ENCODE data around the gene SAFB. TPM values are rescaled to one million over a fixed set of nuclear protein-coding genes. Genes with fewer than 3 reads are reported as not detected.
A peak's percentile ranks its signal among the peaks of the same experiment; 100 is the strongest.

SAFB gene
- total RNA-seq, 1 donor from 2014 or later: 127 TPM

DNA sequence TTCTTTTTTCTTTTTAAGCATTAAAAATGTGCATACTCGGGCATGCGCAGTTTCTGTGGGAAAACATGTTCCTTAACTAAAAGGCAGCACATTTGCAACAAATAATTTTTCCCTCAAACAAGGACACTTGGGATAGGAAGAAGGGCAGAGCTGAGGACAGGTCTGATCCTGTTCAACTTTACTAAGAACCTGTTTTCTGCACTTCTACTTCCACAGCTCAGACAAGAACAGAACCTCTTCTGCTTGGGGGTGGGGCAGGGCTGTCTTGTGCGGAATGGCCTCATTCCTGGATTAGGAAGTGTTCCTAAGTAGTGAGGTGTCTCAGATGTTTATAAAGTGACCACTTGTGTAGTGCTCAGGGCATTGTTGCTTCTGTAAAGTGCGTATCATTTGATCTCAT, 18.3 kb downstream of the SAFB start:
- Mint-ChIP-seq H3K4me3 (no peak overlapping the region), H3K27me3 (no peaks in the 10 kb centered on the region), H3K27ac (peak overlapping the region; percentile 22), H3K36me3 (peaks cover 18% of the 10 kb centered on the region), H3K4me1 (ENCODE audit: unreplicated experiment) (peaks cover 4% of the 10 kb centered on the region), H3K9me3 (no peaks in the 10 kb centered on the region)
- TF ChIP-seq, protein P1, sequence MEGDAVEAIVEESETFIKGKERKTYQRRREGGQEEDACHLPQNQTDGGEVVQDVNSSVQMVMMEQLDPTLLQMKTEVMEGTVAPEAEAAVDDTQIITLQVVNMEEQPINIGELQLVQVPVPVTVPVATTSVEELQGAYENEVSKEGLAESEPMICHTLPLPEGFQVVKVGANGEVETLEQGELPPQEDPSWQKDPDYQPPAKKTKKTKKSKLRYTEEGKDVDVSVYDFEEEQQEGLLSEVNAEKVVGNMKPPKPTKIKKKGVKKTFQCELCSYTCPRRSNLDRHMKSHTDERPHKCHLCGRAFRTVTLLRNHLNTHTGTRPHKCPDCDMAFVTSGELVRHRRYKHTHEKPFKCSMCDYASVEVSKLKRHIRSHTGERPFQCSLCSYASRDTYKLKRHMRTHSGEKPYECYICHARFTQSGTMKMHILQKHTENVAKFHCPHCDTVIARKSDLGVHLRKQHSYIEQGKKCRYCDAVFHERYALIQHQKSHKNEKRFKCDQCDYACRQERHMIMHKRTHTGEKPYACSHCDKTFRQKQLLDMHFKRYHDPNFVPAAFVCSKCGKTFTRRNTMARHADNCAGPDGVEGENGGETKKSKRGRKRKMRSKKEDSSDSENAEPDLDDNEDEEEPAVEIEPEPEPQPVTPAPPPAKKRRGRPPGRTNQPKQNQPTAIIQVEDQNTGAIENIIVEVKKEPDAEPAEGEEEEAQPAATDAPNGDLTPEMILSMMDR (conservative IDR thresholded peaks at IDR 0.05): no peak
- DNase-seq (ENCODE audit: extremely low spot score, unreplicated experiment): no peak

DNA sequence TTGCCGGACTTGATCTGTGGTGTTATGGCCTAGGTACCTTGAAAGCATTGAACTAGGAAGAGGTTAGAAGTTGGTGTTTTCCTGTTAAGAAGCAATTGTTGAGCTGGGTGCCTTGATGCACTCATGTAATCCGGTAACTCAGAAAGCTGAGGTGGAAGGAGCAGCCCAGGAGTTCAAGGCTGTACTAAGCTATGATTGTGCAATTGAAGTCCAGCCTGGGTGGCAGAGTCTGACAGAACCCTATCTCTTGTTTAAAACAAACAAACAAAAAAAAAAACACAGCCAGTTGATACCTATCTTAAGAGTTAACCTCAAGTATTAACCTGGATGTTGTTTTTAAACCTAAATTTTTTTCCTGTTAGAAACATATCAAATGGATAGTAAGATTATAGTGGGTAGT, 19.3 kb downstream of the SAFB start:
- no peaks in the 10 kb centered on the region for H3K9me3 Mint-ChIP-seq
- H3K27me3 Mint-ChIP-seq: no peaks in the 10 kb centered on the region
- H3K27ac Mint-ChIP-seq: no peak overlapping the region
- peaks cover 28% of the 10 kb centered on the region for H3K36me3 Mint-ChIP-seq
- peaks cover 4% of the 10 kb centered on the region for H3K4me1 Mint-ChIP-seq (ENCODE audit: unreplicated experiment)
- no peak for DNase-seq (ENCODE audit: extremely low spot score, unreplicated experiment)
- TF ChIP-seq, protein P1 (conservative IDR thresholded peaks at IDR 0.05): no peak
- H3K4me3 Mint-ChIP-seq: no peak overlapping the region

DNA sequence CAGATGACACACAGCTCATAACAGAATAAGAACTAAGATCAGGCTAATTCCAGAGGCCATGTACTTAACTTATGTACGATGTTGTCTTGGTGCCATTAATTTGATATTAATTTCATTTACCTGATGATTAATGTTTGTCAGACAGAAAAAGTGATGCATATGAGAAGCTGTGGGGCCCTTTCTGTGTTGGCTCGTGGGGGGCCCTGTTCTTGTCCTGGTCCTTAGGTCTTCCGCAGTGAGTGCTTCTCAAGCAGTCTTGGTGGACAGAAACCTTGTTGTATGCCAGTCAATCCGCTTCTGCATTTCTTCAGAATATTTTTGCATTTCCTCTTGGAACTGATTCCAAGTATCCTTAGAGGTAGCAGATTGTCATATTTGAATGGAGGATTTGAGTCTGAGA, 20.2 kb downstream of the SAFB start:
- Mint-ChIP-seq H3K4me3 (no peak overlapping the region), H3K36me3 (peaks cover 30% of the 10 kb centered on the region)

DNA sequence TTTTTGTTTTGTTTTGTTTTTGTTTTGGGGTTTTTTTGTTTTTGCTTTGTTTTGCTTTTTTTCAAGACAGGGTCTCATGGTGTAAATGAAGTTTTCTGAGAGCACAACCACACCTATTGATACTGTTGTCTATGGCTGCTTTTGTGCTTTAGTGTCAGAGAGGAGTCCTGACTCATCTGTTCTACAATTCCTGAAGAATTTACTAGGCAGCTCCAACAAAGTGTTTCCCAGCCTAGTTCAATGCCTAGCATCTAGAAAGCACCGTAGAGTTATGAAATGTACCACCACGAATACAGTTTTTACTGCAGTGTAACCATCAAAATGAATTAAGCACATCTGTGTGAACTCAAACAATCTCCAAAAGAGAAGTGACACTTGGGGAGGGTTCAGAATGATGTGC, 21.2 kb downstream of the SAFB start:
- H3K4me3 Mint-ChIP-seq: no peak overlapping the region
- no peaks in the 10 kb centered on the region for H3K27me3 Mint-ChIP-seq
- H3K36me3 Mint-ChIP-seq: peaks cover 30% of the 10 kb centered on the region
- no peak for DNase-seq (ENCODE audit: extremely low spot score, unreplicated experiment)
- no peaks in the 10 kb centered on the region for H3K9me3 Mint-ChIP-seq
- no peak overlapping the region for H3K27ac Mint-ChIP-seq
- peaks cover 4% of the 10 kb centered on the region for H3K4me1 Mint-ChIP-seq (ENCODE audit: unreplicated experiment)
- TF ChIP-seq, protein P1 (conservative IDR thresholded peaks at IDR 0.05): no peak

More for the DNA sequence above, 20.2 kb downstream of the SAFB start:
- no peak for DNase-seq (ENCODE audit: extremely low spot score, unreplicated experiment)
- Mint-ChIP-seq H3K4me1 (ENCODE audit: unreplicated experiment) (peaks cover 4% of the 10 kb centered on the region), H3K27ac (no peak overlapping the region), H3K9me3 (no peaks in the 10 kb centered on the region), H3K27me3 (no peaks in the 10 kb centered on the region)
- TF ChIP-seq, protein P1 (conservative IDR thresholded peaks at IDR 0.05): no peak

DNA sequence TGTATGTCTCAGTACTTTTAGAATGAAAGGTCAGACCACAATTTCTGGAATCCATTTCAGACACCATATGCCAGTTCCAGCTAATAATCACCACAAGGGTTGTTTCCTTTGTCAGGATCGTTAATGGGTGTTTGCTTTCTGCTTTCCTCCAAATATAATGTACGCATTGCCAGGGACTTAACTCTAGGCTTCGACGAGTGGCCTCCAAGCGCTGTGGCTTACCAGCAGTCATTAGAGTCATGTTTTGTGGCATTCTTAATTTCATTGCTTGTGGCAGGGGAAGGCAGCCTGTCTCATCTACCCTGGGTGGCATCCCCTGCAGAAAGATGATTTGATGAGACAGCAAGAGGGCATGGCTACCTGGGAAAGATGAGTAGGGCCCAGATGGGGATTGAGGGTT, 22.5 kb downstream of the SAFB start:
- Mint-ChIP-seq H3K27me3 (no peaks in the 10 kb centered on the region), H3K4me3 (no peak overlapping the region), H3K27ac (no peak overlapping the region), H3K36me3 (peaks cover 33% of the 10 kb centered on the region), H3K4me1 (ENCODE audit: unreplicated experiment) (peaks cover 4% of the 10 kb centered on the region), H3K9me3 (no peaks in the 10 kb centered on the region)
- DNase-seq (ENCODE audit: extremely low spot score, unreplicated experiment): no peak
- TF ChIP-seq, protein P1 (conservative IDR thresholded peaks at IDR 0.05): no peak

DNA sequence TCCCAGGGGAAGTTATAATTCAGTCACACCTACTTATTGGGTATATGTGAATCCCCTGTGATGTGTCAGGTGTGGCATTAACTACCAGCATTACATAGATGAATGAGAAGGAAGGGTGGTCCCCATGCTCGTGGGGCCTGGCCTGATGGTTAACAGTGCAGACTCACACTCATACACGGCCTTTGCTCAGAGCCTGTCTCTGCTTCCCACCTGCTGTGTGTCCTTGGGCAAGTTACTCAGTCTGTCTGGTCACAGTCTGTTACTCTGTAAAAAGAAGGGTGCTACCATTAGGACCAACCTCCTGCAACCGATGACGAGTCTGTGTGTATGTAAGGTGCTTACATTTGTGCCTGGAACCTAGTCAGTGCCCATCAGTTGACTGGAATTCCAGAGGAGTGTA, 23.8 kb downstream of the SAFB start:
- TF ChIP-seq, protein P1 (conservative IDR thresholded peaks at IDR 0.05): no peak
- Mint-ChIP-seq H3K27me3 (no peaks in the 10 kb centered on the region), H3K4me1 (ENCODE audit: unreplicated experiment) (peaks cover under 1% of the 10 kb centered on the region), H3K9me3 (no peaks in the 10 kb centered on the region), H3K36me3 (peaks cover 31% of the 10 kb centered on the region), H3K4me3 (no peak overlapping the region), H3K27ac (no peak overlapping the region)
- no peak for DNase-seq (ENCODE audit: extremely low spot score, unreplicated experiment)

All from type B pancreatic cell (in vitro differentiated cells).